GM12801 (cell line): Measurements from ENCODE around the gene SEMA4D.

Experiments
- TF ChIP-seq, protein P1 (sequence below): IDR thresholded peaks from one replicate; pipeline ENCODE4 v1.5.1; 2011; ENCODE audit warnings: control low read depth; ENCODE audit not compliant: insufficient read length; ENCODE audit errors: extremely low read depth

Gene SEMA4D

DNA sequence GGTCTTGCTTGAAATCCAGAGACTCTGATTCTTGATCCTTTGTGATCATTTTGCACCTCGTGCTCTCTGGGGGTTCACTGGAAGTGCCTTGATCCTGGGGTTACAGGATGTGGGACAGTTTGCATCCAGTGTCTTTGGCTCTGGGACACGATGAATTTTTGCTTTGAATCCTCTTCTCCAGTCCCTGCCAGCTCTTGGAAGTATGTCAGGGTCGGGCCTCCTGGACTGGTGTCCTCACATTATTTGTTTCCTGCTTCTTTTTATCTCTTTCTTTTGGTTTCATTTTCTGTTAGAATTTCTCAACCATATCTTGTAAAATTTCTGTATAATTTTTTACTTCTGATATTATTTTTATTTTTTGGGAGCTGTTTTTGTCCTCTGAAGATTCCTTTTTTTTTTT, 145.5 kb downstream of the SEMA4D start:
- TF ChIP-seq, protein P1, sequence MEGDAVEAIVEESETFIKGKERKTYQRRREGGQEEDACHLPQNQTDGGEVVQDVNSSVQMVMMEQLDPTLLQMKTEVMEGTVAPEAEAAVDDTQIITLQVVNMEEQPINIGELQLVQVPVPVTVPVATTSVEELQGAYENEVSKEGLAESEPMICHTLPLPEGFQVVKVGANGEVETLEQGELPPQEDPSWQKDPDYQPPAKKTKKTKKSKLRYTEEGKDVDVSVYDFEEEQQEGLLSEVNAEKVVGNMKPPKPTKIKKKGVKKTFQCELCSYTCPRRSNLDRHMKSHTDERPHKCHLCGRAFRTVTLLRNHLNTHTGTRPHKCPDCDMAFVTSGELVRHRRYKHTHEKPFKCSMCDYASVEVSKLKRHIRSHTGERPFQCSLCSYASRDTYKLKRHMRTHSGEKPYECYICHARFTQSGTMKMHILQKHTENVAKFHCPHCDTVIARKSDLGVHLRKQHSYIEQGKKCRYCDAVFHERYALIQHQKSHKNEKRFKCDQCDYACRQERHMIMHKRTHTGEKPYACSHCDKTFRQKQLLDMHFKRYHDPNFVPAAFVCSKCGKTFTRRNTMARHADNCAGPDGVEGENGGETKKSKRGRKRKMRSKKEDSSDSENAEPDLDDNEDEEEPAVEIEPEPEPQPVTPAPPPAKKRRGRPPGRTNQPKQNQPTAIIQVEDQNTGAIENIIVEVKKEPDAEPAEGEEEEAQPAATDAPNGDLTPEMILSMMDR = no peak

DNA sequence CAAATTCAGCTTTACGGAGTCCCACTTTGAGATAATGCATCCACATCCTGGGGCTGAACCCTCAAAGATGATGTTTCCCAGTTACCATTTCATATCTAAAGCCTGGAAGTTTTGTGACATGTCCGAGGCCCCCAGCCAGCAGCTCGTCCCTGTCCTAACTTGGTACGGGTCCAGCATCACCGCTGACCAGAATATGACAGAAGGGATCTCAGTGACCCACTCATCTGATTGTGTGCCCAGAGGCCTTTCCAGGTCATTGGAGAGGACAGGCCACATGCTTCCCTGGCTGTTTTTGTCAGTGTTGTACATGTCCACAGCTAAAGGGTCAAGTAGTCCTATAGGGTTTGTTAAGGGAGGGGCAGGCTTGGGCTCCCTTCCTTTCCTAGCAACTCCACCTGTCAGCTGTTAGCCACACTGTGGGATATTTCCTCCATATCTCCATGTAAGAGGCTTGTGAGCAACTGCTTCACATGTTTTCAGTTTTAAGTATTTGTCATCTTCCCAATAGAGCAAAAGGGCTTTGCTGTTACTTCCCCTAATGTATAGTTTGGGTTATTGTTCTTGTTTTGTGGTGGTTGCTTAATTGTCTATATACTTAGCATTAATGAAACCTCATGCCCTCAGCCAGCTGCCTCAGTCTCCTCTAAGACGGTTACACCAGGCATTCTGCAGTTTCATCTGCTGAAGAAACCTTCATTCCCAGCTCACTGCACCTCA, 146.2 kb downstream of the SEMA4D start:
- TF ChIP-seq, protein P1 = no peak

DNA sequence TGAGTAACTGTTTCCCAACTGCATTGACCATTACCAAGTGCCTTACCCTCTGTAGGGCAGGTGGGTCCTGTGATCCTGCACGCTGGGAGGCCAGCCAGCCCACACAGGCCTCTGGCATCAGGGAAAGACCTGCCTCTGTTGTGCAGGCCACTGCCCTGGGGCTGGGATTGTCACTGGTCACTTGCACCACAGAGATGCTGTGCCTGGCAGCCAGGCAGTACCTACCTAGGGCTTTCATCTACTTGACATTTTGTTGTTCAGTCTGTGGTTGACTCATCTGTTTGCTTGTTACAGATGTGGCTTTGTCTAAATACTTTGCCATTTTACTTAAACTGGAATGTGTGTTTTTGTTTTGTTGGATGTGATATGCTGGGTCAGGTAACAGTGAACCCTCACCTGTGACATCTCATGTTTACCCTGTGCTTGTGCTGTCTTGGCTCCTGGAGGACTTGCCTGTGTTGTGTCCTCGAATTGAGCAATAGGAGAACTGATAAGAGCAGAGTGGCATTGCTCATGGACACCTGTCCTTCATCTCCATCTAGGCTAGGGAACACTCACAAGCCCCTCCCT, 146.8 kb downstream of the SEMA4D start:
- TF ChIP-seq, protein P1 = no peak

DNA sequence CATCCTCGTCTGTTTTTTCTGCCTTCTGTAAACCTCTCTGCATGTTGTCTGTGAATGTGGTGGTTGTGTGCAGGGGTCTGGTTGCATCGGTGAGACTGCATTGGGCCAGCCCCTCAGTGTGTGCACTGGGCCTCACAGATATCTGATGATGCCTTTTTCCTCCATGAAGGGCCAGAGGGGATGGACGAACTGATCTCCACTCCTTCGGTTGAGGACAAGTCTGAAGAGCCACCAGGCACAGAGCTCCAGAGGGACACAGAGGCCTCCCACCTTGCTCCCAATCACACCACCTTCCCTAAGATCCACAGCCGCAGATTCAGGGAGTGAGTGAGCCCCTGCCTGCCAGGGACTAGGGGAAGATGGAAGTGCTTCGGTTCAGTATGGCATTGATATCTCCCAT, 148.3 kb downstream of the SEMA4D start:
- TF ChIP-seq, protein P1 = no peak

DNA sequence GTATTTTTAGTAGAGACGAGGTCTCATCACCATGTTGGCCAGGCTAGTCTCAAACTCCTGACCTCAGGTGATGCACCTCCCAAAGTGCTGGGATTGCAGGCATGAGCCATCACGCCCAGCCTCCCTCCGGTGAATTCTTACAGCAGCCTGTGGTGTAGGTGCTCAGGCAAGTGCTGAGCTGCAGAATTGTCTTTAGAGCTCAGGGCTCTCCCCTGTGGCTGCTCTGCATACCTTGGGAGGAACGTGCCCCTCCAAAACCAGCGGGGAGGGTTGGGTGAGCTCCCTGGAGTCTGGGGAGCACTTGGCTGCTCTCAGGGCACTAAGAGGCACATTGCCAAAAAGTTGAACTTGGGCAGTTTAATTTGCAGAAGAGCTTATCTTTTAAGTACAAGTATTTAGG, 150.3 kb downstream of the SEMA4D start:
- TF ChIP-seq, protein P1 = no peak

DNA sequence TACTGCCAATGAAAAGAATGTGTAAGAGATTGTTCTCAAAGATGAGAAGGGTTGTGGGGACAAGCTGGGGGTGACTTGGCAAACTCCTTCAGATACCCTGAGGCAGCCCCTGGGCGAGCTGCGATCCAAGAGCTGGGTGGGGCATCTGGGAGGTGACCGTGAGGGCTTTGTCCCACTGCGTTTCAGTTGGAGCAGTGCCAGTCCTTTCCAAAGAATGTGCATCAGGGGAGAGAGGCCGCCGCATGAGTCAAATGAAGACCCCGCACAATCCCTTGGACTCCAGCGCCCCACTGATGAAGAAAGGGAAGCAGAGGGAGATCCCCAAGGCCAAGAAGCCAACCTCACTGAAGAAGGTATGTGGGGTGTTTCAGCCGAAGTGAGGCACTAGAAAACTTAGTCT, 151.2 kb downstream of the SEMA4D start:
- TF ChIP-seq, protein P1 = no peak

DNA sequence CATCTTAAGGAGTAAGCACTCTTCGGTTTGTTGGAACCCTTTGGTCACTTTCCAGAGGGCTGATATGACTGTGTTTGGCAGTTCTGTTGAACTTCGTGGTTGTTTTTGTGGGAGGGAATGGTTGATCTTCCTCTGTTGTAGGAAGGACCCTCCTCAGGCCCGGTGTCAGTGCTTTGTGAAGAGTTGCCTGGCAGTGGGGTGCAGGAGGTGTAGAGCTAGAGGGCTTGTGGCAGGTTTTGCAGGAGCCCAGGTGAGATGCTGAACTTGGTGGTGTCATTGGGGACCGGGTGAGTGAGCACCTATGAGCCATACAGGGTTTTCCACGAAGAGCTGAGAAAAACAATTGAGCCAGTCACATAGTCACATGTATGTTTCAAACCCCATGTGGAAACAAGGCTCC, 152.4 kb downstream of the SEMA4D start:
- TF ChIP-seq, protein P1 = no peak
